Adipose tissue (tissue), 3 donors: ENCODE results near the gene PRKG1. TPM values are rescaled to one million over a fixed set of nuclear protein-coding genes. Genes with fewer than 3 reads are reported as not detected.

ENCODE experiments used
- H3K27ac ChIP-seq: one replicate; pipeline ENCODE4 v1.5.1; 2013; ENCODE audit warnings: low read depth, low read length
- WGBS, 3 donors: extraction: QIAGEN DNeasy Blood & Tissue Kit; methylation state at CpG; one replicate each; pipeline ENCODE4 v1.1.7; 2013; 5-methylcytosine and 5-hydroxymethylcytosine counted together
- polyA plus RNA-seq, 3 donors: library from polyadenylated mRNA; stranded (reverse); fragments of 200-250 nt; gene quantifications; one replicate each; pipeline ENCODE4 v1.2.3, GENCODE V29; 2013
- donor health status: healthy with polysubstance abuse.
- donor health status: Bipolar disorder and iron deficiency.
- donor health status: healthy.

The PRKG1 gene
- polyA plus RNA-seq, 3 donors = 0.46 to 13.2 (median 2.1) TPM

DNA sequence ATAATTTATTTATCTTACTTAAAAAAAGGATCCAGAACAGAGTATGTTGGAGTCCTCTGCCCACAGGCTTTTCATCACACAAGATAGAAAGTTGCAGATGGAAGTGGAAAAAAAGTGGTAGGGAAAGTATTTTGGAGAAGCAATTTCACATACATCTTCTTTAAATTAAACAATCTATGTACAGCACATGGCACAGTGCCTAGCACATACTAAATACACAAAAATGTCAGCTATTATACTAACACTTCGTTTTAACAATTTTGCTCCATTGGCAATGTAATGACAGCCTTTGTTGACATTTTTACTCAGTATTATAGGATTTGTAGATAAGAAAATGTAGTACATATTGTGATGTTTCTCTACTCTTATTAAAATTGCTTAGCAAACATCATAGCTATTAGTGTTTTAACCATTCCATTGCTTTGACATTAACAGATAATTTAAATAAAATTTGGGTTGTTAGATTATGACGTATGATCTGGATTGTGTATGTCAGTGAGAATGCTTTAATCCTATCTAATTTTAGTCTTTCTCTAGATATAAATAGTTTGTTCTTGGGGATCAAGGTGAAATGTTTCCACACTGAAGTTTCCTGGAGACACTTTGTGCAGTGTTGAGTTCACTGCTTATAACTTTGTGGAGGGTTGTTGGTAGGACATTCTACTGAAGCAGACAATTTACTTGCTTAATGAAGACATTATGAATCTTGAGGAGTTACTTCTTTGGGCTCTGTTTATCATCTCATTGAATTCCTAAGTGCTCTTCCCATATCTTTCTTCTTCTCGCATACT is 1037.0 kb downstream of the PRKG1 start:
- WGBS, 3 donors = 52 to 80% (median 76%) methylated on average over 3 of the region's 3 CpGs
- H3K27ac ChIP-seq = no peak overlapping the region

DNA sequence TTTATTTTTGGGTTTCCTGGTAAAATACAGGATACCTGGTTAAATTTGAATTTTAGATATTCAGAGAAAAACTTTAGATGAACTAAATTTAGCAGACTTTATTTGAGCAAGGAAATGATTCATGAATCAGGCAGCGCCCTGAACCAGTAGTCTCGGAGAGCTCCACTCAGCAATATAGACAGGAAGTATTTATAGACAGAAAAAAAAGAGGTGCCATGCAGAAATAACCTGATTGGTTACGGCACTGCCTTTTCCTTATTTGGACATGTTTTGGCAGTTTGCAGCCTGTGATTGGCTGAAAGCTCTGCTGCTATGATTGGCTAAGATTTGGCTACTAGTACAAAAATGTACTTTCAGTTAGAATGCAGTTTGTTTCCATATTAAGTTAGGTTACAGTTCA is 1041.5 kb downstream of the PRKG1 start:
- H3K27ac ChIP-seq = no peak overlapping the region
- WGBS, 3 donors = 85 to 88% (median 86%) methylated on average over 3 of the region's 3 CpGs

DNA sequence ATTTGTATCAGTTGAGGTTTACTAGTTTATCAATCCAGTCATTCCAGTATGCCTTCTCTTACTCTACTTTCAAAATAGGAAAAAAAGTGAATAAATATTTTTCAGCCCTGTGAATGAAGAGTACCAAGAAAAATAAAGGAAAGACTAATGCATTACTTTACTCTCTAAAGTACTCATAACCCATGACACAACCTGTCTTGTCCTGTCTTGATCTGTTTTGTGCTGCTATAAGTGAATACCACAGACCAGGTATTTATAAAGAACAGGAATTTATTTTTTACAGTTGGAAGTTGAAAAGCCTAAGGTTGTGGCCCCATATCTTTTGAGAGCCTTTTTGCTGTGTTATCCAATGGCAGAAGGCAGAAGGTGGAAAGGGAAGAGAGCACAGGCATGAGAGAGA is 1045.2 kb downstream of the PRKG1 start:
- H3K27ac ChIP-seq = no peak overlapping the region

DNA sequence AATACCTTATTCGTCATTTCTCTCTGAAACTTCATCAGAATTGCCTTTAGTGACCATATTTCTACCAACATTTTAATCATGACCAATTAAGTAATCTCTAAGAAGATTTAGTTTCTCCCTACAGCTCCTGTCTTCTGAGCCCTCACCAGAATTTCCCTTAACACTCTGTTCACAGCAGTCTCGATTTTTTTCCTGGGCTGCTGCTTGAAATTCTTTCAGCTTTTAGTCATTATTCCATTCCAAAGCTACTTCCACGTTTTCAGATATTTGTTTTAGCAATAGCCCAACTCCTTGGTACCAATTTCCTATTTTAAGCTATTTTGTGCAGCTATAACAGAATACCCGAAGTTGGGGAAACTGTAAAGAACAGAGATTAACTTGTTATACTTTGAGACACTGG is 1047.4 kb downstream of the PRKG1 start:
- H3K27ac ChIP-seq = no peak overlapping the region
- 63 to 76% (median 69%) methylated on average over 4 of the region's 4 CpGs for WGBS, 3 donors

DNA sequence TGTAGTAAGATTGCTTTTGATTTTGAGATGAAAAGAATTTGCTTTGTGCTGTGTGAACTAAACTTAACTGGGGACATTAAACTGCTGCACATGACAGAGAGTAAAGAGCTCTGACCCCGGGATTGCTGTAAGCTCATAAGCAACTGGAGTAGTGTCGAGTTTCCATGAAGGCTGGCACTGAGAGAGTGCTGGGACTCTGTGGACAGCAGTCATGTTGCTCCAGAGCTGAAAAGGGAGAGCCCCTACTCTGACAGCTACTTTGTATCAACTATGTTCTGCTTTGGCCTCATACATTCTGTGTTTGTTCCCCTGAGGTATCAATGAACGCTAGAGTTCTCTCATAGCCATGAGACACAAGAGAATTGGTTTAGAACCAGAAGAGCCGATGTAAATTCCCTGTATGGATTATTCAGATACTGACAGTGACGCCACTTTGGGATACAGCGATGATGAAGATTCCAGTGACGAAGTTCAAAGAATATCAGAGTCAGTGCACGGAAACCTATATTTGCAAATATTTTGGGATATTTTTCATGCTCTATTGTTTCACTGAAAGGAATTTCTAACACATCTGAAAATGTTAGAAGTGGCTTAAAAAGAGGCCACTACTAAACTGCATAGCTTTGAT is 1053.9 kb downstream of the PRKG1 start:
- WGBS, 3 donors = 72 to 74% (median 73%) methylated on average over 8 of the region's 8 CpGs
- no peak overlapping the region for H3K27ac ChIP-seq

DNA sequence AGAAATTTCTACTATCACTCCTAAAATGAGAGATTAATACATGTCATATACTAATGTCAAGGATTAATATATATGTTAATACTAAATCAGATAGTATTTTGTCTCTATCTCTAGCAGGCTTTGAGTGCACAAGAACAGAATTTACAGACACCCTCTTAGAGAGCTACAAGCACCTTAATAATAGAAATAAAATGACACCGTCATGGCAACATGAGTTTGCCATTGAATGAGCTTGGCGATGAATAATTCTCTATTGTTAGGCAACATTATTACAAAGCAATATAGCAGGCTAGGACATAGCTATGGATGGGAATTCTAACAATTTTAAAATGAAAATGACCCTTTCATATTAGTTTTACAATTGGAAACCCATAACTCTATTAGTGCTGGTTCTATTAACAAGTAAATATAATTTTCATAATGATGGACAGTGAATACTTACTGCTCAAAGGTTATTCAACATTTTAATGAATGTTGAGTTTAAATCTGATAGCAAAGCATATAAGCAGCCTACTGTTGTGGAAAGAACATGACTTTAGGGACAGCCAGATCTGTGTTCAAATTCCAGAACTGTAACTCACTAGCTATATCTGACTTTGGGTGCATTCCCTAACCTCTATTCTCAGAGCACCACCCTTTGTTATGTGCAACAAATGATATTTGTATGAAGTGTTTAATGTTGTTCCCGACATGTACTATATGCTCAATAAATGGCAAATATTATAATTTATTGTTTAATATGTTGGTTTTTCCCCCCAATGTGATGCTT is 1055.3 kb downstream of the PRKG1 start:
- no peak overlapping the region for H3K27ac ChIP-seq
- 91 to 96% (median 93%) methylated on average over 3 of the region's 3 CpGs for WGBS, 3 donors

DNA sequence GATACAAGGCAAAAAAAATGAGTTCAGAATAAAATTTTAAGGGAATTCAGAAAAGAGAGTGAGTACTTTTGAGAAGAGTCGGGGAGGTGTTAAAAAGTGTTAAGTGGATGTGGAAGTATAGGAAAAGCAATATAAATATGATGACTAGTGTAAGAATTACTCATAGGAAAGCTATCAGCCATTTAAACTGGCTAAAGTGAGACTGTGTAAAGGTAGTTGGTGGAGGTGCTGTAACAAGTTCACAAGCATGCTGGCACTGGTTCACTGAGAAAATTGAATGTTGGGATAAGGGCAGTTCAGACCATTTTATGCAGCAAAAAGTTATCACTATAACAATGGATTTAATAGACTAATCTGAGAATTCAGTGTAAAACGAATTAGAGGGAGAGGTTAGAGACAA is 1060.8 kb downstream of the PRKG1 start:
- no peak overlapping the region for H3K27ac ChIP-seq
- 73 to 82% (median 77%) methylated on average over 2 of the region's 2 CpGs for WGBS, 3 donors

DNA sequence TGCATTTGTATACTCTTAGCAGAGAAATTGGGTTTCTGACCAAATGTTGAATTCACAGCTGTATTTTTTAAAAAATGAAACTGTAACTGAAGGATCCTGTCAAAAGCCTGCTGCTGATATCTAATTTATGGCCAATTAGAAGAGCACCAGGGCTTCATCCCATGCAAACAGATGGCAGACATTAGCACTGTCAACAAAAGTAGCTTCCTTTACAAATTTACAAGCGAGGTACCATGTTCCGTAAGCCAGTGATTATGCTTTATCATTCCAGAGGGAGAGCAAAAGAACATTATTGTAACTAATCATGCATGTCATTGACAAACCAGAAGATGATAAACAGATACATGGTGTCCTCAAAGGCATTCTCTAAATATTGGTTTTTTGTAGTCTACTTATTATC is 1062.6 kb downstream of the PRKG1 start:
- 89 to 91% (median 90%) methylated on average over 2 of the region's 2 CpGs for WGBS, 3 donors
- H3K27ac ChIP-seq = no peak overlapping the region

DNA sequence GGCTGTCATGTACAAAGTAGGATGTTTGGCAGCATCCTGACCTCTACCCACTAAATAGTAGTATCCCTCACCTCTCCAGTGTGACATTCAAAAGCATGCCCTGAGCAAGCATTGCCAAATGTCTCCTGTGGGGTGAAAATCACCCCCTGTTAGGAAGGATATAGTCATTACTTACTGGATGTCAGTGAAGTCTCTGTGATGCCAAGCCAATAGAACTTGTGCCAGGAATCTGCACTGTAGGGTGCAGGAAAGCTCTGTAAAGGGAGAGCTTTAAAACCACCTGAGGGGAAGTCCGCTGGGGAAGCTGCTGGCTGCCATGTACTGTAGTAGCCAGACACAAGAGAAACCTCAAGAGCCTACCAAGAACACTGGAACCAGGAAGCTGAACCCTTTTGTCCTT is 1069.1 kb downstream of the PRKG1 start:
- WGBS, 3 donors = 78 to 88% (median 86%) methylated on average over 1 of the region's 1 CpG
- no peak overlapping the region for H3K27ac ChIP-seq

DNA sequence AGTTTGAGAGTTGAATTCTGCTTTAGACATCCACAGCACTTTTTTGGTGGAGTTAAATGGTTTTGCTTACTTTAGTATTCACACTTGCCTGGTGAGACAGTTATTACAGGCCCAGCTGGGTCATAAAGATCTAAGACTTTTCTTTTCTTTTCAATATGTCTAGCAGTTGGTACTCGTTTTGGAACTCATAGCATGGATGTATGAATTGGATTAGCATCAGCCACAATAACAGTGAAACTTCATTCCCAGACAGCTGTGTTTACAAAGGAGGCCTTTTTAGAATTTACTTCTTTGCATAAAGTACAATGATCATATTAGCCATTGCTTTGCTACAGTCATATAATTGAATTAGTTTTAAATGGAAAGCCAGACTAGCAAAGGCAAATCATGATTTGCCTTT is 1071.3 kb downstream of the PRKG1 start:
- 60 to 61% (median 60%) methylated on average over 1 of the region's 1 CpG for WGBS, 3 donors
- no peak overlapping the region for H3K27ac ChIP-seq

DNA sequence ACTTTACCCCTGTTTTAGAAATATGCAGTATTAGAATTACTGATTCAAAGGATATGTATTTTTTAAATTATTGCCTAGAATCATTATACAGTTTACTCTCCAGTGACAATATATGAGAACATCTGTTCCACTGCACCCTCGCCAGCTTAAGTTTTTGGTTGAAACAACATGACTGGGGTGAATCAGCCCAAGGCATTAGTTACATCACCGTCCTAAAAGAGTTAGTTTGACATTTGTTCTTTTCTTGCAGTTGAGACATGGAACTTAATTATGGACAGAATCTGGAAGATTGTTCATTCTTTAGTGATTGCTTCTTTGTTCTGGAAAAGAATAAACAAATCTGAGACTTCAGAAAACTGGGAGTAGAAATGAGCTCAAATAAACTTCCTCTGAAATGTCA is 1072.5 kb downstream of the PRKG1 start:
- WGBS, 3 donors = 67 to 76% (median 70%) methylated on average over 2 of the region's 2 CpGs
- no peak overlapping the region for H3K27ac ChIP-seq

DNA sequence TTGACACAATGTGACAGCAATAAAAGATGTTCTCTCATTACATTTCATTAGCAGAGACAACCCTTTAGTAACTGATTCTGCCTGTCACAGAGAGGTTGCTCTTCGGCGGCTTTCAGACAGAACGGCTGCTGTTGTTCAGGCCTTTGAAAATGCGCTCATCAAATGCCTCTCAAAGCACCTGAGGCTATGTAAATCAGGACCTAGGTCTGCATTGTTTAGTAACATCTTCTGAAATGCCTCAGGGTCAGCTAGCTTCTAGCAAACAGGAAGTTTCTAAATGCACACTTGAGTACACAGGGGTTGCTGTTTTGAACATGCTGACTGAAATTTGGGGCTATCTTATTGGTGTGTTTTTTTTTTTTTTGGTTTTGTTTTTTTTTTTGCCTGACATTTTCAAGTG is 1096.5 kb downstream of the PRKG1 start:
- WGBS, 3 donors = 74 to 92% (median 87%) methylated on average over 3 to 4 of the region's 4 CpGs
- H3K27ac ChIP-seq = no peak overlapping the region

DNA sequence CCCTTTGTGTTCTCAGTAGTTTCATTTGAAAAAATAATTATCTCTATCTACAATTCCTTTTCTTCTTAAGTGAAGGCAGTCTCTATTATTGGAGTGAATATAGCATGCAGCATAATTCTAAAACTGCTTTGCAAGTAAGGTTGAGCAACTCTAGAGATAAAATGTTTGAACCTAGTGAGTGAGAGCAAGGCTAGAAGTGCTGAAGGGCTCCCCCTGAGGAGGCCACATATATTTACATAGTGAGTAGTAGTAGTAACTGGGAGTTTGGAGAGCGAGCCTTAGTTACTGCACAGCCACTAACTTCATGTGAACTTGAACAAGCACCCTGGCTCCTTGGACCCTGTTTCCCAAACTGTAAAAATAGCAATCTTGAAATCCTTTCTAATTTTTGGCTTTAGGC is 1098.3 kb downstream of the PRKG1 start:
- WGBS, 3 donors = 84 to 93% (median 85%) methylated on average over 1 of the region's 1 CpG
- no peak overlapping the region for H3K27ac ChIP-seq

DNA sequence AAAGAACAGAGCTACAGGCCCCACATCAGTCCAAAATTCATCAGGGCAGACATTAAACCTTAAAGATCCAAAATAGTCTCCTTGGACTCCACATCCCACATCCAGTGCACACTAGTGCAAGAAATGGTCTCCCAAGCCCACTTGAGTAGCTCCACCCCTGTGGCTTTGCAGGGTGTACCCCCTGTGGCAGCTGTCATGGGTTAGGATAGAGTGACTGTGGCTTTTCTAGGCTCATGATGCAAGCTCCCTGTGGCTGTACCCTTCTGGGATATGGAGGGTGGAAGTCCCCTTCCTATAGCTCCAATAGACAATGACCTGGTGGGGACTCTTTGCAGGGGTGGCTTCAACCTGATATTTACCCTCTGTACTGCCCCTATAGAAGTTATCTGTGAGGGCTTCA is 1111.0 kb downstream of the PRKG1 start:
- H3K27ac ChIP-seq = no peak overlapping the region

DNA sequence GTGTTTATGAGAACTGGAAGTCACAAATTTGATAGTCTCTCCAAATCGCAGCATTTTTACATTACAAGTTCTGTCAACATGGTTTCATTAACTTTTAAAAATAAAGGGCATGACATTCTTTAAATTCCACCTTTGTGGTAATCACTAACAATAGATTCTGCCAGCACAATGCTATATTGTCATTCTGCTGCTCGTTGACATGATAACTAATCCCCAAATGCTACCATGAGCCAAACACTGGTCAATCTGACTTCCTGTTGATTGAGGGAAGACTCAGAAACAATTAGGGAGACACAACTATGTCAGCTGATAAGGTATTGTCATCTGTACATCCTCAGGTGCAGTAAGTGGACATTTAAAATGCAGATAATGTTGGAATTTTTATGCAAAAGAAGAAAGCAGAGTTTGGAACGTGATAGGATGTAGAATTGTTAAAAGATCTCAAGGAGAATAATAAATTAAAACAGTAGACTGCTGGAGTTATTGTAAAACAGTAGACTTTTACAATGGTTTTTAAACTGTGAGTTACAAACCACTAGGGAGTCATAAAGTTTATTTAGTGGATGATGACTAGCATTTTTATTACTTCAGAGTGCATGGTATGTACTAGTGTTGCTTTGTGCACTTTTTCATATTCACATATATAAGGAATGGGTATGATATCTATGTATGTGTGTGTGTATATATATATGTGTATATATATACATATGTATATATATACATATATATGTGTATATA is 1113.4 kb downstream of the PRKG1 start:
- WGBS, 3 donors = 45 to 62% (median 50%) methylated on average over 3 of the region's 3 CpGs

DNA sequence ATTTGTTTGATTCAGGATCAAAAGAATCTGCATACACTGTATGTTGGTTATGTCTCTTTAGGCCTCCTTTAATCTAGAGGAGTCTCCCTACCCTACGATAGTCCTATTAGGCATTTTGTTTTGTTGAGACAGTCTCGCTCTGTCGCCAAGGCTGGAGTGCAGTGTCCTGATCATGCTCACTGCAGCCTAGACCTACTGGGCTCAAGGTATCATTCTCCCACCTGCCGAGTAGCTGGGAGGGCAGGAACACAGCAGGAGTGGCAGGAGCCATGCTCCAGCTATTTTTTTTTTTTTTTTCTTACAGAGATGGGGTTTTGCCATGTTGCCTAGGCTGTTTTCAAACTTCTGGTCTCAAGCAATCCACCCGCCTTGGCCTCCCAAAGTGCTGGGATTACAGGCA is 1116.8 kb downstream of the PRKG1 start:
- 91 to 94% (median 93%) methylated on average over 5 of the region's 5 CpGs for WGBS, 3 donors
- H3K27ac ChIP-seq = no peak overlapping the region

More for the DNA sequence above, 1113.4 kb downstream of the PRKG1 start:
- H3K27ac ChIP-seq = no peak overlapping the region

DNA sequence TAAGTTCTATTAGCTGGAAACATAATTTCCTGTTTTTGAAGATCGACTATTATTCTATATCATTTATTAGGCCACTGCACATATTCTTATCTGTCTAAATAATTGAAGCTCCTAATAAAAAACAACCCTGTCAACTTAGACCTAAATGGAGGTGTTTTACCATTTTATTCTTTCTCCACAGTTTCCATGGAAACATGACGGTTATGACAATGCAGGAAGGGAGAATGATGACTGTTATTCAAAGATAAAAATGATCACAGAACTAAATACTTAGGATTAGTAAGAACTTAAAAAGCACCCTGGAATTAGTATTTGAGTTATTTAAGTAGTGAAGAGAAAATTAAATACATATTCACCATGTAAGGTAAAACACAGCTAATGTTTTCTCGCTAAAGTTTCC is 1119.9 kb downstream of the PRKG1 start:
- 79 to 88% (median 81%) methylated on average over 3 of the region's 3 CpGs for WGBS, 3 donors
- H3K27ac ChIP-seq = no peak overlapping the region

DNA sequence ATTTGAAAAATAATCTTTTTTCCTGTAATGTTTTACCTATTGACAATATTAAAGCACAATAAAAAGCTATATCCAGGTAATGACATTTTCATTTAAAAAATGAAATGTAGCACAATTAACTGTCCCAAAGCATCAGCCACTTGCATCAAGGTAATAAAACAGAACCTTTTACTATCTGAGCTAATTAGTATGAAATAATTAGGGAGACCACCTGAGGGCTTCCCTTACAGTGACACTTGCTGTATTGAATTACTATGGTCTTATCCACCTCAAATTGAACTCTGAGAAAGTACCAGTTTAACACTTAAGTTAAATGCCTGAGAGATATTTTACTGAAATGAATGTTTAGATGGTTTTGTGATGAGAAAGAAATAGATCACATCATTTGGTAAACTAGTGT is 1120.4 kb downstream of the PRKG1 start:
- no peak overlapping the region for H3K27ac ChIP-seq

DNA sequence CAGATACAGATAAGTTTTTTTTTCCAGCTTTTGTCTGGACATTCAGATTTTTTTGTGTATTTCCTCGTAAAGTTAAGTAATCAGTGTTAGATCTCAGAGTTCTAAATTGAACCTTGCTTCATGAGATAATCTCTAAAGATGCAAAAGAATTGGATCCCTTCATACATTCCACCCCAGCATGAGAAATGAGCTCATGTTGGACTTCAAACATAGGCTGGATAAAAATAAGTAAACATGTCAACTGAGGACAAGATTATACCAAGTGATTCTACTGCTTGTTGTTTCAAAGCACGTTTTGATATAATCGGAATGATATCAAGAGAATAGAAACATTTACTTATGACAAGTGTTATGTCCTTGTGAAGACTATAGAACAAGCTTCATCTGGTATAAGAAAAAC is 1122.8 kb downstream of the PRKG1 start:
- no peak overlapping the region for H3K27ac ChIP-seq
- 43 to 63% (median 50%) methylated on average over 3 of the region's 3 CpGs for WGBS, 3 donors
